NCI-H69 (cell line): Measurements from ENCODE around the gene GLRX5.
A peak's percentile ranks its signal among the peaks of the same experiment; 100 is the strongest.
"Not testable (repeated sequence)": the region's sequence is repeated elsewhere in the genome, so short reads cannot be mapped to it uniquely, and the experiment has no call there.

Source experiments
- DNase-seq: peaks from one replicate; lab custom pipeline; 2025; lab: John Stamatoyannopoulos, UW

The GLRX5 gene

GRCh38 chr14:95559203-95559602 lies 24.4 kb downstream of the GLRX5 start:
- DNase-seq: no peak

DNA sequence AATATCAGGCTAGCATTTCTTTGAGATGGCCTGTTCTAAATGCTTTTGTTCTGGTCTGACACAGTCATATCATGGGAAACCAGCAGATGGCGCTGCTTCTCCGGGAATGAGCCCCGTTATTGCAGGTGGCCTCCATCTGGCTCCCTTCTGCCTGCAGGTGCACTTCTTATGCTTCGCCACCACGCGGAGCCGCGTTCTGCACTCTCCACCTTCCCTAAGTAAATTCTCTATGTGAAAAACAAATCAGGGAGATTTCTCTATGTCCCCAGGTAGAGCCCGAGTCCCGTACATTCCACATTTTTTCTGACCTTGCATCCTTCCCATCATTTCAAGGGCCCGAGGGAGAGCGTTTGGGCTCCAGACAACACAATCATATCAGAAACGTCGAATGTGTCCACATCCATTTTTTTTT lies 26.2 kb downstream of the GLRX5 start:
- peak; percentile 93 for DNase-seq

GRCh38 chr14:95562892-95563685 lies 28.2 kb downstream of the GLRX5 start:
- no peak for DNase-seq

DNA sequence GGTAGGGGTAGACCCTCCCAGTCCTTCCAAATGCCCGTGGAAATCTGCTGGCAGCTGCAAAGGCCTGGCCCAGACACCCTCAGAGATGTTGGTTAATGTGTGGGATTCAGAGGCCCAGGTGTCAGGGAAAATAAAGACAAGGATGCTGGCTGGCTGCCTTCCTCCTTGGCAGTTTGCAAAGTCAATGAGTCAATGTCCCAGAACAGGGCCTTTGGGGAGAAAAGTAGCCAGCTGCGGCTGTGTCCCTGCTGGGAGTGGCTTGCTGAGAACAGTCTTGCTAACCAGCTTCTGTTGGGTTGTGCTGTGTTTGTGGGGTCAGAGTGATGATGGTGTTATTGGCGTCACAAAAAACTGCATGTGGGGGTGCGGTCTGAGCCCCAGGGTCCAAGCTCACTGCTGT lies 29.2 kb downstream of the GLRX5 start:
- DNase-seq: peak; percentile 64

- DNase-seq: peak; percentile 69
These were observed 34.6 kb downstream of the GLRX5 start for GRCh38 chr14:95569440-95569839.

DNA sequence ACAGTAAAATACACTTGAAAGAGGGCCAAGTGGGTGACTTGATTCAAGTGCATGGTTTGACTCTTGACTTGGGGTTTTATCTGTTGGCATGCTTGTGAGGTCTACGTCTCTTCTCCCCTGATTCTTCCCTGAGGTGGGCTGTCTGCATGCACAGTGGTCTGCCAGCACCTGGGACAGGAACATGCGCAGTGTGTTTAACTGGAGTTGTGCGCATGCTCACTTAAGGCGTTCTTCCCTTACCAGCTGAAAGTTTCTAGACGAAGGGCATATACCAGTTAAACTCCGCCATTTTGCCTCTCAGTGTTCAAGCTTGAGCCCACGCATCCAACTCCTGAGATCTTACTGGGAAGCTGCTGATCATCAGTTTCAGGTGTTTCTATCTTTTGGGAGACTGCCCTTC lies 38.5 kb downstream of the GLRX5 start:
- no peak for DNase-seq

GRCh38 chr14:95575840-95576473 lies 41.1 kb downstream of the GLRX5 start:
- no peak for DNase-seq

DNA sequence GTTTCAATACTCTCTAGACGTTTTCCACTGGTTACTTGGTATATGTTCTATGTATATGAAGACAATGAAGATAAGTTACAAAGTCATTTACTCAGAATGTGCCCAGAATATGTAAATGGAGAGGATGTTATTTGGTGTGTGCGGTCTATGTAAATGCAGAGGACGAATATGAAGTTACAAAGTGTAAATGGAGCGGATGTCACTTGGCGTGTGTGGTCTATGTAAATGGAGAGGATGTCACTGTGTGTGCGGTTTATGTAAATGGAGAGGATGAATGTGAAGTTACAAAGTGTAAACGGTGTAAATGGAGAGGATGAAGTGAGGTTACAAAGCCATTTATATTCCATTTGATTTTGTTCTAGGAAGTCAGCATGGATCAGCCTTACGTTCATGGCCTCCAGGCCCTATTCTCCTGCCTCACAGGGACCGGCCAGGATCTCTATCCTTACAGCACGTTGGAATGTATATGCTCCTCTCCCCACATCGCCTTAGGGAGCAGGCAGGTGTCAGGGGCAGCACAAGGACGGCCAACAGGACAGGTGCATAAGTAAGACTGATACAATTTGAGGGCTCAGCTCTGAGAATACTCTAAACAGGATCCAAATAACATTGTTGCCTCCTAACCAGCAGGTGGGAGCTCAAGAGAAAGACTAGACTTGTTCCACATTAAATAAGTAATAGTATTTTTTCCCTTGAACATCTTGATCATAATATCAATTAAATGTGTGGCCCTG lies 42.4 kb downstream of the GLRX5 start:
- DNase-seq: no peak

DNA sequence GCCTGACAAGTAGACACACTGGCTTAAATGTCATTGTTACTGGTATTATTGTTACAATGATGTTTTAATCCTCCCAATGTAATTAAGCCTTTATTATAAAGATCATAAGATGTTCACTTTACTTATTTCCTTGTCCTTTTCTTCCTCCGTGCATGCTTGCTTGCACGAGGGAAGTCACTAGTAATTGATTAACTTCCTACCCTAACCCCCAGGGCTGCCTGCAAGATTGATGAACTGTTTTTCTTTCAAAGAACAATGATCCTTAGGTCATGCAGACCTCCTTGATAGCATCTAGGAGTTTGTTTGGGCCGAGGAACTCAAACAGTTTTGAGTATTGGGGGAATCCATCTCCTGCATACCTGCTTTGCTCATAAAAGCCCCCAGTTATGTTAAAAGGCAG lies 43.0 kb downstream of the GLRX5 start:
- no peak for DNase-seq

- not testable (repeated sequence) for DNase-seq
These were observed 49.2 kb downstream of the GLRX5 start for GRCh38 chr14:95583836-95584617.

- no peak for DNase-seq
These were observed 51.2 kb downstream of the GLRX5 start for GRCh38 chr14:95585953-95586620.

- DNase-seq: not testable (repeated sequence)
These were observed 56.3 kb downstream of the GLRX5 start for GRCh38 chr14:95591182-95591581.
